NCI-H510A (cell line): Measurements from ENCODE around the gene PHB1.
"Not testable (repeated sequence)": the region's sequence is repeated elsewhere in the genome, so short reads cannot be mapped to it uniquely, and the experiment has no call there.

Source experiments
- DNase-seq: peaks from one replicate; lab custom pipeline; 2025; lab: John Stamatoyannopoulos, UW

PHB1 gene

DNA sequence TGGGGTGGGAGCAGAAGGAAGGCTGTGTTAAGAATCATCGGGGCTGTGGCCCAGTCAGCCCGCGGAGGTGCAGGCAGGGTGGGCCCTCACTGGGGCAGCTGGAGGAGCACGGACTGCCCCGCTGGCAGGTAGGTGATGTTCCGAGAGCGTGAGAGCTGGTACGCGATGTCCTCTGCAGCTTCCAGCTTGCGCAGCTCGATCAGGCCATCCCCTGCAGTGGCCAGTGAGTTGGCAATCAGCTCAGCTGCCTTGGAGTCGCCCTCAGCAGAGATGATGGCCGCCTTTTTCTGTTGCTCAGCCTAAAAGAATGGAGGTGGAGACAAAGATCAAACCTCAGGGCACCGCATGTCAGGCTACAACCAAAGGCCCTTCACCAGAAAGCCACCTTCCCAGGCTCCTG, 9.8 kb downstream of the PHB1 start:
- no peak for DNase-seq

GRCh38 chr17:49404361-49404760, 10.3 kb downstream of the PHB1 start:
- no peak for DNase-seq

DNA sequence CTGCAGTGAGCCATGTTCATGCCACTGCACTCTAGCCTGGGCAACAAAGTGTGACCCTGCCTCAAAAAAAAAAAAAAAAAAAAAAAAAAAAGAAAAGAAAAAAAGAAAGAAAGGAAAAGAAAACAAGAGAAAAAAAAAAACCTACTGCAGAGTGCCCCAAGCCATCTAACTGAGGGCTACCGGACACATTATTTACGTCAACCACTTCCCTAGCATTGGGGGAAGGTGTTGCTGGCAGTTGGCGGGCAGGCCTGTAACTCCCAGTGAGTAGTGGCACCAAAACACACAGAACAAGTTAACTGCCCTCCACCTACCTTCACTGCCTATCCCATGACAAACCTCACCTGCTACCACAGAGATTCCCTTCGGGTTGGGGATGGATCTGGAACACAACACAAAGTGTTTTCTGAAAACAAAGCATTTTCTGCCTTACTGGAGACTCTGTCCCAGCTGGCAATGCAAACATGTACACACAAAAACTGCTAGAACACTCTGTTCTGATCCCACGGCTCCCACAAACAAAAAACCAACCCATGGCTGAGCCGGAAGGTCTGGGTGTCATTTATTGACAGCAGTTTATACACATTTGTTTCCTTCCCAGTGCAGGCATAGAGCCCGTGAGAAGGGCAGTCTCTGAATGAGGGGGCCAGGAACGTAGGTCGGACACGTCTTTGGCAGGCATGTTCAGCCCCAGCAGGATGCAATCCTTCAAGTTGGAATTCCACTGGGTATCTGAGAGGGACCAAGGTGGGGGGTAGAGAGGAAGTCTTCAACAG, 11.0 kb downstream of the PHB1 start:
- no peak for DNase-seq

DNA sequence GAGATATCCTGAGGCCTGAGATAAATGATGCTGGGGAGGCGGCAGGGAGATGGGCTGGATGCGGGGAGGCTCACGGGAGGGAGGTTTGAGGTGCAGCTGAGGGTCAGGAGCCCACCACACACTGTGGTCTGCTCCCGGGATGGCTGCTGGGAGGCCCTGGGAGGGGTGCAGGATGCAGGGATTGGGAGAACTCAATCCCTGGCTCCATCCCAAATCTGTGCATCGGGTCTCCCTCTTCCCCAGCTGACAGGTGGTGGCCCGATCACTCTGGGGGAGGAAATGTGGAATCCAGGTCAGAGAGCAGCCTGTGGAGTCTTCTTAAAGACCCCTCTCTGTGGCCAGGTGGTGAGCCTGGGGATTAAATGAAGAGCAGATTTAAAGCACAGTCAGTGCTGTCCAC, 12.0 kb downstream of the PHB1 start:
- DNase-seq: no peak

- no peak for DNase-seq
Measured at GRCh38 chr17:49401971-49402611, 12.6 kb downstream of the PHB1 start.

DNA sequence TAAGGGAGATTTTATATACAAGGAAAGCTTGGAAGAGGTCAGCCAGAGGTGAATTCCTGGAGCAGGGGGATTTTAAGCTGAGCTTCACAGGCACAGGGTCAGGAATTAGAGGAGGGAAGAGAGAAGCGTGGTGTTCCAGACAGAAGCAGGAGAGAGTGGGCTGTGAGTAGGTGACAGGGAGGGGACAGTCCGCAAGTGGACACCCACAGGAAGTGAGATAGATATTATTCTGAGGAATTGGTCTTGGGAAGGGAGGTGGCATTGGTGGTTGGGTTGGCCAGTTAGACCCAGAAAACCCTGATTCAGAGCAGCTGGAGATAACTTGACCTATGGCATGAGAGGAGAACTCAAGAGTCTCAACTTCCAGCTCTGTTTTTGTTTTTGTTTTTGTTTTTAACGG, 14.7 kb downstream of the PHB1 start:
- no peak for DNase-seq

- DNase-seq: no peak
Measured at GRCh38 chr17:49397586-49397985, 17.1 kb downstream of the PHB1 start.

DNA sequence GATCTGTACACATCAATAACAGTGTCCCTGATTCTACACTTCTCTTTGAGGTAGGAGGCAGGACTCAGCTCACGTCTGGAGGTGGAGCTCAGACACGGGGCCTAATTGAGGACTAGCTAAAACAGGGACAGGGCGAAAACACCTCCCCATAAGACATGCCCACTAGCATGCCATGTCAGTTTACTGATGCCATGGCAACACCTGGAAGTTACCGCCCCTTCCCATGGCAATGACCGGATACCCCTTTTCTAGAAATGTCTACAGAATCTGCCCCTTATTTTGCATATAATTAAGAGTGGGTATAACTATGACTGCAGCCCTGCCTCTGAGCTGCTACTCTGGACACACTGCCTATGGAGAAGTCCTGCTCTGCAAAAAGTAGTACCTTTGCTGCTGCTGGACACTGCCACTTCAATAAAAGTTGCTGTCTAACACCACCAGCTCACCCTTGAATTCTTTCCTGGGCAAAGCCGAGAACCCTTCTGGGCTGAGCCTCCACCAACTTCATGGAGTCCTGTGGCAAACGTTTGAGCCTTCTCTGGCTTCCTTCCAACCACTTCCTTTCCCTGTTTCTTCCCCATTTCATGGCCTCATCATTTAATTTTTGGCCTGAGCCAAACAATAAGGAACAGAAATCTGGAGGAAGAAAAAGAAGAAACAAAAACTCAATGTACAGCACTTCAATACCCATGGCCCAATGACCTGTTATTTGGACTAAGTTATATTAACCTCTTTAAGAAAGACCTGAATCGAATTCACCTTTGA, 21.0 kb downstream of the PHB1 start:
- DNase-seq: no peak

DNA sequence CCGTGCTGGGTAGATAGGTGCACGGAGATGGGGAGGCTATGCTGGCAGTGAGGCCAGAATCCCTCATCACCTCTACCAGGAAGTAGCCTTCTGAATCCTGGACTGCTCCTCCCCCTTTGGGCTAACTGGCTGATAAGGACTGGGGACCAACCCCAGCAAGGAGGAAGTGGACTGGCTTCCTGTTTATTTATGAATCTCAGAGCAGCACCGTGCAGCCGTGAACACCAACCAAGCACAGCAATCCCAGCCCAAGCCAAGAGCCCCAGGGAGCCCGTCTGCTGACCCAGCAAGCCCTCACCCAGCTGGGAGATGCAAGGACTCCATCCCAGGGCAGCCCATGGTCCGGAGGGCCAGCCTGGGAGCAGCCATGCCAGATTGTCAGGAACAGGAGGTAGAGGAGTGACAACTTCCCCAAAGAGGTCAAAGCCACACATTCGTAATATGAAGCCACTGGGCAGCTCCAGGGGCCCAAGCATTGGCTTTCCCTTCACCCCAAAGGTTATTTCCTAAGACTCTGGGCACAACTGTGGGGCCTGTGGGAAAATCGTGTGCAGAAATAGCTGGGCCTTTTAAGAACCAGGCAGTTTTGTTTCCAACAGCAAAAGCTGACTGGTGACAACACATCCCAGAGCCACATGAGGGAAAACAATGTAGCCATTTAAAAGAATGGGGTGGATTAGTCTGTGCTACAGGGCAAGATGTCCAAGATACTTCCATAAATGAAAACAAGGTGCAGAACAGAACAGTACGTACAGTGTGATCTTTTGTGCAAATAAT, 23.9 kb downstream of the PHB1 start:
- DNase-seq: no peak

GRCh38 chr17:49389514-49390347, 25.0 kb downstream of the PHB1 start:
- DNase-seq: not testable (repeated sequence)

- no peak for DNase-seq
Measured at GRCh38 chr17:49388692-49389513, 25.8 kb downstream of the PHB1 start.

- DNase-seq: no peak
Measured at GRCh38 chr17:49388290-49388640, 26.4 kb downstream of the PHB1 start.

- DNase-seq: no peak
Measured at GRCh38 chr17:49387498-49388289, 27.0 kb downstream of the PHB1 start.

GRCh38 chr17:49386373-49386772, 28.3 kb downstream of the PHB1 start:
- DNase-seq: no peak

GRCh38 chr17:49384951-49385350, 29.7 kb downstream of the PHB1 start:
- DNase-seq: no peak

DNA sequence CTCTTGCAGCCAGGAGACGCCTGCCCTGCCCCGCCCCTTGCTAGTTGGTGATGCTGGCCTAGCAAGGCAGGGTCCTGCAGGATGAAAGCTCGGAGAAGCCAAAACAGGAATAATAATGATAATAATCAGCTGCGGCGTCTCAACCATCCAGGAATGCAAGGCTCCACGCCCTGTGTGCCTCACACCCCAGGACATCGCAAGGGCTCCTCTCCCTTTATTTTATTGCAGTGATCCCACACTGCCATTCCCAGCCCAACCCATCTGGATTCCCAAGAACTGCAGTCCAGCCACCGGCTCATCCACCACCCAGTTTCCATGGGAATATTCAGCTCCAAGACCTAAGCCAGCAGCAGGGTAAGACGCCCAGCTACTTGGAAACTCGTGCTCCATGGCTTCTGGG, 31.6 kb downstream of the PHB1 start:
- no peak for DNase-seq

GRCh38 chr17:49382556-49382955, 32.1 kb downstream of the PHB1 start:
- no peak for DNase-seq

DNA sequence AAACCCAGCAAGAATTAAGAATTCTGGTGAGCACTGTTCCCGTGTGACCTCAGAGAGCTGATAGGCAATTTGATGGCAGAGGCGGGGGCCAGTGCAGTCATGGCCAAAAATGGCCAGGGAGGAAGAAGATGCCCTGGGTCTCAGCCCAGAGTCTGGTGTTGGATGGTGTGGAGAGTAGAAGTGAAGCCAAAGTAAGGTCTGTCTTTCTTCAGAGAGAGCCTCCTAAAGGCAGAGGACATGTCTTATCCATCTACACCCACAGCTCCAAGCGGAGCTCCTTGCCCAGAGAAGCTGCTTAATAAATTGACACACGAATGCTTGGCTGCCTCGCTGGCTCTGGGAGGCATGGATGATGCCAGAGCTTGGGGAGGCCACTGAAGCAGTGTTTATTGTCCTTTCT, 32.9 kb downstream of the PHB1 start:
- no peak for DNase-seq

- no peak for DNase-seq
Measured at GRCh38 chr17:49381033-49381432, 33.6 kb downstream of the PHB1 start.

GRCh38 chr17:49379926-49380325, 34.8 kb downstream of the PHB1 start:
- DNase-seq: no peak
